ENCODE data around the gene XYLT1. TPM values are rescaled to one million over a fixed set of nuclear protein-coding genes. Genes with fewer than 3 reads are reported as not detected.

The XYLT1 gene
- total RNA-seq, 6 experiments from 2014 or later = 0.48 to 2.0 (median 0.59) TPM

DNA sequence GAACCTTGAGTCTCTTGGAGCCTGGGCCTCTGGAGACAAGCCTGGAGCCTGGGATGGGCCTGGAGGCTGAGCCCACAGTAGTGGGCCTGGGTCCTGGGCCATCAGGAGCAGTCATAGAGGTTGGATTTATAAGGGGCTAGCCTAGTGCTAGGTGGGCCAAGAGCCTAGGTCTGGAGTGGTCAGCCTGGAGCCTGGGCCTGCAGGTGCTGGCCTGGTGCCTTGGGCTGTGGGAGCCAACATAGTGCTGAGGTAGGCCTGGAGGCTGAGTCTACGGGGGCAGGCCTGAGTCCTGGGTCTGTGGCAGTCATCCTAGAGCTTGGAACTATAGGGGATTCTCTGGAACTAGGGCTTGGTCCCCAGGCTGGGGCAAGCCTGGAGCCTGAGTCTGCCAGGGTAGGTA is 414.1 kb downstream of the XYLT1 start:
- Histone ChIP-seq H3K27ac (no peak overlapping the region), H3K4me1 (no peaks in the 10 kb centered on the region), H3K36me3 (no peaks in the 10 kb centered on the region), H3K27me3 (no peaks in the 10 kb centered on the region), H3K9me3 (no peaks in the 10 kb centered on the region), H3K4me3 (no peak overlapping the region)
- TF ChIP-seq, protein P1, sequence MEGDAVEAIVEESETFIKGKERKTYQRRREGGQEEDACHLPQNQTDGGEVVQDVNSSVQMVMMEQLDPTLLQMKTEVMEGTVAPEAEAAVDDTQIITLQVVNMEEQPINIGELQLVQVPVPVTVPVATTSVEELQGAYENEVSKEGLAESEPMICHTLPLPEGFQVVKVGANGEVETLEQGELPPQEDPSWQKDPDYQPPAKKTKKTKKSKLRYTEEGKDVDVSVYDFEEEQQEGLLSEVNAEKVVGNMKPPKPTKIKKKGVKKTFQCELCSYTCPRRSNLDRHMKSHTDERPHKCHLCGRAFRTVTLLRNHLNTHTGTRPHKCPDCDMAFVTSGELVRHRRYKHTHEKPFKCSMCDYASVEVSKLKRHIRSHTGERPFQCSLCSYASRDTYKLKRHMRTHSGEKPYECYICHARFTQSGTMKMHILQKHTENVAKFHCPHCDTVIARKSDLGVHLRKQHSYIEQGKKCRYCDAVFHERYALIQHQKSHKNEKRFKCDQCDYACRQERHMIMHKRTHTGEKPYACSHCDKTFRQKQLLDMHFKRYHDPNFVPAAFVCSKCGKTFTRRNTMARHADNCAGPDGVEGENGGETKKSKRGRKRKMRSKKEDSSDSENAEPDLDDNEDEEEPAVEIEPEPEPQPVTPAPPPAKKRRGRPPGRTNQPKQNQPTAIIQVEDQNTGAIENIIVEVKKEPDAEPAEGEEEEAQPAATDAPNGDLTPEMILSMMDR (IDR thresholded peaks at IDR 0.05) = no peak
- no peak for TF ChIP-seq POLR2A (IDR thresholded peaks at IDR 0.05)
- no CpG with 5 or more reads among the region's 1 CpG for WGBS (ENCODE audit: insufficient coverage, low coverage, low lambda C conversion rate, missing lambda C conversion rate)
- DNase-seq (no peak), ATAC-seq (peak in 1 of 4 donors; percentile 50)
- intact Hi-C loops (cut with DNase I) = no loop called here

DNA sequence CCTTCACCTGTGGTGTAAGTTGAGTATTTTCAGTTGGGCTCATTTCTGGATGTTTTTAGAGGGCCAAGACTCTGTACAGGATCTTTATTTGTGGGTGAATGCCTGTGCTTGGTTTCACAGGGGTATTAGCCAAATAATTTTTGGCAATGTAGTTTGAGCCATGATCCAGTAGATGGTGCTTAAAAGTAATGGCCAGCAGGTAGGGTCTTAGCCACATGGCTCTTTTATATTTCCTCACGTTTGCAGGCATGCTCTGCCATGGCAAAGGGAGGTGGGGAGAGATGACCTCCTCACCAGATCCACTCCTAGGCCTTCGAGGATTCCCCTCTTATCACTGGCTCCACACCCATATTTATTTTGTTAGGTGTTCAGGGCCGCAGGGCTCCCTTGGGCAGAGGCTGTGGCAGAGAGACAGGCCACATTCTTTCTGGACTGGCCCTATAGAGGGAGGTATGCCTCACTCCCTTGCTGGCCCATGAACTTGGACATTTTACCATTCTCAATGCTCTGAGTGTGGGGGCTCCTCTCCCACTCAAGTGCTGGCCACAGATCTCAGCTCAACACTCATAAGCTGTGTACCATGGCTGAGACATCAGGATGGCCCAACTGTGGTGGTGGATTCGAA is 417.1 kb downstream of the XYLT1 start:
- no peak for DNase-seq
- no peak overlapping the region for H3K27ac ChIP-seq
- intact Hi-C loops (cut with DNase I) = no loop called here
- H3K4me1 ChIP-seq = no peaks in the 10 kb centered on the region
- ATAC-seq = no peak
- no peaks in the 10 kb centered on the region for H3K36me3 ChIP-seq
- TF ChIP-seq POLR2A (IDR thresholded peaks at IDR 0.05) = no peak
- TF ChIP-seq, protein P1 (IDR thresholded peaks at IDR 0.05) = no peak
- H3K27me3 ChIP-seq = no peaks in the 10 kb centered on the region
- no peak overlapping the region for H3K4me3 ChIP-seq
- no peaks in the 10 kb centered on the region for H3K9me3 ChIP-seq
- WGBS (ENCODE audit: insufficient coverage, low coverage, low lambda C conversion rate, missing lambda C conversion rate) = 28% methylated on average over 4 of the region's 4 CpGs

Small RNAs within 50 kb of the gene (small RNA-seq; reads per million reads assigned to genes)
- 0 reads per million in 2 experiments for gene AC109446.1
